ENCODE data around the gene STIMATE.

The STIMATE gene

GRCh38 chr3:52866427-52866826 lies 30.9 kb downstream of the STIMATE start:
- no peak for DNase-seq (ENCODE audit: low read depth)

- DNase-seq (ENCODE audit: low read depth): no peak
Measured at GRCh38 chr3:52865994-52866393, 31.4 kb downstream of the STIMATE start.

GRCh38 chr3:52860424-52860768 lies 37.0 kb downstream of the STIMATE start:
- no peak for DNase-seq (ENCODE audit: low read depth)

- DNase-seq (ENCODE audit: low read depth): no peak
Measured at GRCh38 chr3:52859686-52860423, 37.5 kb downstream of the STIMATE start.

GRCh38 chr3:52857864-52858263 lies 39.5 kb downstream of the STIMATE start:
- no peak for DNase-seq (ENCODE audit: low read depth)

GRCh38 chr3:52857133-52857532 lies 40.2 kb downstream of the STIMATE start:
- DNase-seq (ENCODE audit: low read depth): no peak

- no peak for DNase-seq (ENCODE audit: low read depth)
Measured at GRCh38 chr3:52856666-52857065, 40.7 kb downstream of the STIMATE start.

- no peak for DNase-seq (ENCODE audit: low read depth)
Measured at GRCh38 chr3:52854013-52854412, 43.3 kb downstream of the STIMATE start.

- no peak for DNase-seq (ENCODE audit: low read depth)
Measured at GRCh38 chr3:52852419-52852818, 44.9 kb downstream of the STIMATE start.

GRCh38 chr3:52851348-52851747 lies 46.0 kb downstream of the STIMATE start:
- no peak for DNase-seq (ENCODE audit: low read depth)

GRCh38 chr3:52849656-52850055 lies 47.7 kb downstream of the STIMATE start:
- DNase-seq (ENCODE audit: low read depth): no peak

- DNase-seq (ENCODE audit: low read depth): no peak
Measured at GRCh38 chr3:52848617-52849016, 48.7 kb downstream of the STIMATE start.

- no peak for DNase-seq (ENCODE audit: low read depth)
Measured at GRCh38 chr3:52847726-52848125, 49.6 kb downstream of the STIMATE start.

- no peak for DNase-seq (ENCODE audit: low read depth)
Measured at GRCh38 chr3:52847241-52847640, 50.1 kb downstream of the STIMATE start.

- no peak for DNase-seq (ENCODE audit: low read depth)
Measured at GRCh38 chr3:52846432-52846965, 50.8 kb downstream of the STIMATE start.

GRCh38 chr3:52845691-52846431 lies 51.5 kb downstream of the STIMATE start:
- no peak for DNase-seq (ENCODE audit: low read depth)

GRCh38 chr3:52845157-52845556 lies 52.2 kb downstream of the STIMATE start:
- no peak for DNase-seq (ENCODE audit: low read depth)

GRCh38 chr3:52844290-52844975 lies 52.9 kb downstream of the STIMATE start:
- DNase-seq (ENCODE audit: low read depth): no peak

GRCh38 chr3:52843881-52844280 lies 53.5 kb downstream of the STIMATE start:
- no peak for DNase-seq (ENCODE audit: low read depth)

- no peak for DNase-seq (ENCODE audit: low read depth)
Measured at GRCh38 chr3:52843108-52843865, 54.1 kb downstream of the STIMATE start.

- no peak for DNase-seq (ENCODE audit: low read depth)
Measured at GRCh38 chr3:52842424-52842823, 54.9 kb downstream of the STIMATE start.

- no peak for DNase-seq (ENCODE audit: low read depth)
Measured at GRCh38 chr3:52841981-52842340, 55.4 kb downstream of the STIMATE start.

Data from stimulated activated CD8-positive, alpha-beta memory T cell treated with anti-CD3 and anti-CD28 coated beads, Interleukin-15, amount 100 ng/mL, for 24 hours (primary cell).